Measurements from ENCODE around the gene DPP7.

DNA sequence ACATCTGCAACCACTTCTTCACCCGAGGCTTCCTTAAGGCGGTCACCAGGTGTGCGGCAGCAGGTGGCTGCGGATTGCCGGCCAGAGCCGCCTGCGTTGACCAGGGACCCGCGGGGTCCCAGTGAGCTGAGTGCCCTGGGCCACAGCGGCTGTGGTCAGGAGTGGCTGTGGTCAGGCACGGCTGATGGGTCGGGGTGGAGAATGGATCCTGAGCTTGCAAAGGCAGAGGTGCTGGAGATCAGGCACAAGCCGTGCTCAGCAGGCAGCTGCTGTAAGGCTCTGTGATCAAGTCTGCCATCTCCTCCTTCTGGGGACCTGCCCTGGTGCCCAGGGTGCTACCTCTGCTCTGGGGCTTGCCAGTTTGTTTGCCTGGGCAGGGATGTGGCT is 35.1 kb downstream of the DPP7 start:
- no peak for TF ChIP-seq TAF1 (IDR thresholded peaks at IDR 0.05; ENCODE audit: borderline replicate concordance, low read depth, low read length)
- no peak for TF ChIP-seq POLR2A (IDR thresholded peaks at IDR 0.05; ENCODE audit: low read depth, low read length)

Data from GM12892 (cell line).